ENCODE results near the gene FUT1. TPM values are rescaled to one million over a fixed set of nuclear protein-coding genes. Genes with fewer than 3 reads are reported as not detected.

Gene FUT1
- total RNA-seq, 1 donor from 2014 or later = 1.0 TPM

- no peak for DNase-seq (ENCODE audit: low spot score)
Measured at GRCh38 chr19:48741129-48741999, 11.1 kb downstream of the FUT1 start.

- no peak for DNase-seq (ENCODE audit: low spot score)
Measured at GRCh38 chr19:48740164-48740972, 12.1 kb downstream of the FUT1 start, which contains the start of gene RASIP1. Gene RASIP1, minus strand, starts transcription at chr19:48740610. Its CDS starts 328 bp downstream, at chr19:48740282.

GRCh38 chr19:48739404-48740163 is 12.9 kb downstream of the FUT1 start:
- DNase-seq (ENCODE audit: low spot score) = no peak

GRCh38 chr19:48738557-48739403 is 13.7 kb downstream of the FUT1 start:
- peak; percentile 94 for DNase-seq (ENCODE audit: low spot score)

- DNase-seq (ENCODE audit: low spot score) = no peak
Measured at GRCh38 chr19:48737360-48737998, 15.0 kb downstream of the FUT1 start.

GRCh38 chr19:48735031-48735615 is 17.3 kb downstream of the FUT1 start:
- no peak for DNase-seq (ENCODE audit: low spot score)

- no peak for DNase-seq (ENCODE audit: low spot score)
Measured at GRCh38 chr19:48734625-48735024, 17.8 kb downstream of the FUT1 start.

- no peak for DNase-seq (ENCODE audit: low spot score)
Measured at GRCh38 chr19:48731452-48731851, 21.0 kb downstream of the FUT1 start.

- no peak for DNase-seq (ENCODE audit: low spot score)
Measured at GRCh38 chr19:48728911-48729664, 23.4 kb downstream of the FUT1 start.

GRCh38 chr19:48726556-48726955 is 25.9 kb downstream of the FUT1 start:
- DNase-seq (ENCODE audit: low spot score) = no peak

GRCh38 chr19:48724796-48725753 is 27.4 kb downstream of the FUT1 start:
- DNase-seq (ENCODE audit: low spot score) = peak; percentile 65

- DNase-seq (ENCODE audit: low spot score) = no peak
Measured at GRCh38 chr19:48722196-48722708, 30.2 kb downstream of the FUT1 start.

GRCh38 chr19:48720613-48721296 is 31.7 kb downstream of the FUT1 start:
- peak; percentile 99 for DNase-seq (ENCODE audit: low spot score)

GRCh38 chr19:48720251-48720612 is 32.2 kb downstream of the FUT1 start:
- no peak for DNase-seq (ENCODE audit: low spot score)

GRCh38 chr19:48719263-48720171 is 32.9 kb downstream of the FUT1 start, which contains the start of gene MAMSTR:
Gene MAMSTR, minus strand, starts transcription at chr19:48719725. Its CDS starts 694 bp downstream, at chr19:48719031.
- no peak for DNase-seq (ENCODE audit: low spot score)

GRCh38 chr19:48718711-48719231 is 33.7 kb downstream of the FUT1 start:
- no peak for DNase-seq (ENCODE audit: low spot score)
